Measurements from ENCODE around the gene VWA3A. TPM values are rescaled to one million over a fixed set of nuclear protein-coding genes. Genes with fewer than 3 reads are reported as not detected.
"Not testable (repeated sequence)": the region's sequence is repeated elsewhere in the genome, so short reads cannot be mapped to it uniquely, and the experiment has no call there.

The VWA3A gene
- total RNA-seq, 4 donors from 2014 or later: 1.5 to 2.5 (median 1.8) TPM; not detected in 1

GRCh38 chr16:22144520-22144919 lies 52.2 kb downstream of the VWA3A start:
- Histone ChIP-seq H3K9me3 (no peaks in the 10 kb centered on the region), H3K27ac (no peak overlapping the region), H3K4me3 (no peak overlapping the region), H3K4me1 (no peaks in the 10 kb centered on the region), H3K27me3 (no peaks in the 10 kb centered on the region), H3K36me3 (no peaks in the 10 kb centered on the region)
- DNase-seq: no peak
- intact Hi-C loops (cut with DNase I; ENCODE audit: low total_unique reads): no loop called here
- no peak for TF ChIP-seq POLR2A (IDR thresholded peaks at IDR 0.05)
- no peak for TF ChIP-seq CTCF (IDR thresholded peaks at IDR 0.05)

- Histone ChIP-seq H3K27me3 (no peaks in the 10 kb centered on the region), H3K27ac (no peak overlapping the region), H3K36me3 (no peaks in the 10 kb centered on the region), H3K4me3 (no peak overlapping the region), H3K9me3 (no peaks in the 10 kb centered on the region), H3K4me1 (no peaks in the 10 kb centered on the region)
- intact Hi-C loops (cut with DNase I; ENCODE audit: low total_unique reads): no loop called here
- DNase-seq: no peak
- TF ChIP-seq CTCF (IDR thresholded peaks at IDR 0.05) (no peak), POLR2A (IDR thresholded peaks at IDR 0.05) (no peak)
Observed at GRCh38 chr16:22147853-22148252, 55.5 kb downstream of the VWA3A start.

- TF ChIP-seq POLR2A (IDR thresholded peaks at IDR 0.05) (no peak), CTCF (IDR thresholded peaks at IDR 0.05) (no peak)
- intact Hi-C loops (cut with DNase I; ENCODE audit: low total_unique reads): no loop called here
Observed at GRCh38 chr16:22151246-22151998, 59.1 kb downstream of the VWA3A start.

GRCh38 chr16:22152316-22152715 lies 60.0 kb downstream of the VWA3A start:
- no peak for DNase-seq
- Histone ChIP-seq H3K27me3 (no peaks in the 10 kb centered on the region), H3K27ac (no peak overlapping the region), H3K4me1 (no peaks in the 10 kb centered on the region), H3K4me3 (no peak overlapping the region), H3K9me3 (no peaks in the 10 kb centered on the region), H3K36me3 (no peaks in the 10 kb centered on the region)
- TF ChIP-seq POLR2A (IDR thresholded peaks at IDR 0.05): no peak
- no peak for TF ChIP-seq CTCF (IDR thresholded peaks at IDR 0.05)
- intact Hi-C loops (cut with DNase I; ENCODE audit: low total_unique reads): no loop called here

More at GRCh38 chr16:22151246-22151998, 59.1 kb downstream of the VWA3A start:
- no peaks in the 10 kb centered on the region for H3K27me3 ChIP-seq
- no peak overlapping the region for H3K4me3 ChIP-seq
- no peak overlapping the region for H3K27ac ChIP-seq
- no peaks in the 10 kb centered on the region for H3K36me3 ChIP-seq
- H3K4me1 ChIP-seq: no peaks in the 10 kb centered on the region
- no peak for DNase-seq
- H3K9me3 ChIP-seq: no peaks in the 10 kb centered on the region

- H3K9me3 ChIP-seq: not testable (repeated sequence)
Observed at GRCh38 chr16:22153078-22153477, 60.7 kb downstream of the VWA3A start.

More at GRCh38 chr16:22153078-22153477, 60.7 kb downstream of the VWA3A start:
- intact Hi-C loops (cut with DNase I; ENCODE audit: low total_unique reads); DNase-seq; H3K36me3 ChIP-seq; H3K27ac ChIP-seq; H3K4me3 ChIP-seq; H3K4me1 ChIP-seq; H3K27me3 ChIP-seq: not testable (repeated sequence)

All from uterus (tissue), 4 donors.